Stimulated activated CD8-positive, alpha-beta memory T cell treated with anti-CD3 and anti-CD28 coated beads, Interleukin-7, amount 100 ng/mL, for 24 hours (primary cell): Measurements from ENCODE around the gene BSCL2.
"Not testable (repeated sequence)": the region's sequence is repeated elsewhere in the genome, so short reads cannot be mapped to it uniquely, and the experiment has no call there.

Source experiments
- DNase-seq: peaks from one replicate; pipeline ENCODE4 v3.0.0-alpha.2; 2020; ENCODE audit warnings: low read depth

Gene BSCL2

GRCh38 chr11:62687508-62688396 is 19.5 kb downstream of the BSCL2 start:
- no peak for DNase-seq

GRCh38 chr11:62682518-62682917 is 24.7 kb downstream of the BSCL2 start:
- DNase-seq, result no peak

- no peak for DNase-seq
Measured at GRCh38 chr11:62680825-62681240, 26.4 kb downstream of the BSCL2 start.

- DNase-seq, result peak; percentile 81
Measured at GRCh38 chr11:62678770-62679696, 28.2 kb downstream of the BSCL2 start, which contains the start of gene UBXN1. Gene UBXN1 (minus strand): TSS chr11:62679073. CDS start chr11:62678923, 150 bp downstream.

- DNase-seq, result no peak
Measured at GRCh38 chr11:62678433-62678769, 28.8 kb downstream of the BSCL2 start.

GRCh38 chr11:62677714-62678113 is 29.5 kb downstream of the BSCL2 start:
- DNase-seq, result no peak

- no peak for DNase-seq
Measured at GRCh38 chr11:62677156-62677555, 30.1 kb downstream of the BSCL2 start.

GRCh38 chr11:62676698-62677097 is 30.5 kb downstream of the BSCL2 start:
- no peak for DNase-seq

- not testable (repeated sequence) for DNase-seq
Measured at GRCh38 chr11:62675415-62675814, 31.8 kb downstream of the BSCL2 start.

GRCh38 chr11:62673196-62673525 is 34.1 kb downstream of the BSCL2 start:
- no peak for DNase-seq

GRCh38 chr11:62671608-62672389 is 35.4 kb downstream of the BSCL2 start, which contains the start of the genes LBHD1 and UQCC3:
Gene LBHD1 (minus strand): TSS chr11:62672267. CDS start chr11:62670031, 2,236 bp downstream.
Gene UQCC3 (plus strand): TSS chr11:62671673. CDS start chr11:62671746, 73 bp downstream.
- DNase-seq, result peak; percentile 72

- no peak for DNase-seq
Measured at GRCh38 chr11:62671236-62671607, 36.0 kb downstream of the BSCL2 start.

GRCh38 chr11:62669420-62670161 is 37.6 kb downstream of the BSCL2 start:
- no peak for DNase-seq

GRCh38 chr11:62667460-62667859 is 39.8 kb downstream of the BSCL2 start:
- no peak for DNase-seq

GRCh38 chr11:62666259-62666926 is 40.8 kb downstream of the BSCL2 start:
- DNase-seq, result no peak

- DNase-seq, result peak; percentile 46
Measured at GRCh38 chr11:62665599-62666258, 41.5 kb downstream of the BSCL2 start.

GRCh38 chr11:62665075-62665598 is 42.1 kb downstream of the BSCL2 start, which contains the start of the genes C11orf98 and CSKMT:
Gene C11orf98 (minus strand): TSS chr11:62665210. CDS start chr11:62665169, 41 bp downstream.
Gene CSKMT (plus strand): TSS chr11:62665312. CDS start chr11:62665880, 568 bp downstream.
- peak; percentile 96 for DNase-seq

- DNase-seq, result no peak
Measured at GRCh38 chr11:62664405-62665074, 42.7 kb downstream of the BSCL2 start.
